HEK293 (cell line): Measurements from ENCODE around the gene CADPS2.

Source experiments
- CTCF ChIP-seq: fragments of 450-650 bp; formaldehyde crosslinking; IDR thresholded peaks from 2 replicates; pipeline ENCODE4 v1.5.1; 2016; ENCODE audit warnings: missing biosample characterization, missing genetic modification characterization
- KLF7 ChIP-seq: fragments of 450-650 bp; formaldehyde crosslinking; IDR thresholded peaks from 2 replicates; pipeline ENCODE4 v1.5.1; 2016; ENCODE audit warnings: missing biosample characterization, missing genetic modification characterization, borderline replicate concordance
- MZF1 ChIP-seq: fragments of 450-650 bp; formaldehyde crosslinking; IDR thresholded peaks from 2 replicates; pipeline ENCODE4 v1.5.1; 2017; ENCODE audit warnings: missing biosample characterization, missing genetic modification characterization, borderline replicate concordance
- PRDM2 ChIP-seq: fragments of 450-650 bp; formaldehyde crosslinking; IDR thresholded peaks from 2 replicates; pipeline ENCODE4 v1.5.1; 2016; ENCODE audit warnings: missing biosample characterization, missing genetic modification characterization, borderline replicate concordance
- ZNF37A ChIP-seq: fragments of 450-650 bp; IDR thresholded peaks from 2 replicates; pipeline ENCODE4 v1.5.1; 2018; ENCODE audit warnings: missing biosample characterization, missing genetic modification characterization

- TF ChIP-seq ZNF37A (tag by site-specific recombination), result no peak
- TF ChIP-seq MZF1 (tag by site-specific recombination), result no peak
- TF ChIP-seq CTCF (tag by site-specific recombination), result no peak
- TF ChIP-seq PRDM2 (tag by site-specific recombination), result no peak
- no peak for TF ChIP-seq KLF7
These were observed 595.1 kb downstream of the CADPS2 start for GRCh38 chr7:122291189-122291588.
